B cell (primary cell): ENCODE measurements around the gene GBP7. TPM values are rescaled to one million over a fixed set of nuclear protein-coding genes. Genes with fewer than 3 reads are reported as not detected.

Experiments
- ATAC-seq: fragments of 200-7000 bp; cut with Tn5 transposase; one replicate; pipeline ENCODE4 v1.10.0; 2021; ENCODE audit warnings: low read depth, mild to moderate bottlenecking, moderate number of reproducible peaks, moderate library complexity
- CTCF ChIA-PET: fragments of 350-600 bp; sonication (Branson Sonifier 250); formaldehyde crosslinking; loops from one replicate; lab custom pipeline; 2021; ENCODE audit warnings: antibody characterized with exemption, inconsistent platforms; lab: Charles Lee
- POLR2A ChIA-PET: fragments of 350-600 bp; sonication (Branson Sonifier 250); formaldehyde crosslinking; loops from one replicate; lab custom pipeline; 2021; ENCODE audit warnings: antibody characterized with exemption; lab: Charles Lee
- DNase-seq: peaks from one replicate; pipeline ENCODE4 v3.0.0; 2013
- H2AFZ ChIP-seq: 2 replicates; pipeline ENCODE4 v1.6.1; 2012; ENCODE audit warnings: mild to moderate bottlenecking, low read depth, low read length; ENCODE audit not compliant: insufficient read depth, poor library complexity, severe bottlenecking
- H3K27ac ChIP-seq, 2 donors: 1 replicate in 1 of 2; 2 replicates in 1 of 2; pipeline ENCODE4 v1.5.1; 2012 to 2013; ENCODE audit warnings: low read length in 2 of 2, mild to moderate bottlenecking in 2 of 2, moderate library complexity in 1 of 2
- H3K27me3 ChIP-seq, 4 experiments: fragments of 200-600 bp in 1 of 4; sonication (generic) in 1 of 4; replicated peaks in 1 of 4; 1 replicate in 2 of 4; 2 replicates in 2 of 4; pipeline versions ENCODE4 v1.6.1 to v1.7.0; 2013 to 2016; ENCODE audit warnings: low read length in 3 of 4, mild to moderate bottlenecking in 2 of 4, mixed read lengths in 1 of 4, moderate library complexity in 1 of 4; ENCODE audit not compliant: insufficient read depth in 4 of 4, control insufficient read depth in 3 of 4; ENCODE audit errors: control extremely low read depth in 1 of 4
- H3K36me3 ChIP-seq, 2 experiments: replicated peaks in 1 of 2; 1 replicate in 1 of 2; 2 replicates in 1 of 2; pipeline versions ENCODE4 v1.6.1 to v1.7.1; 2013; ENCODE audit warnings: low read length in 1 of 2; ENCODE audit not compliant: insufficient read depth in 2 of 2, control insufficient read depth in 1 of 2; ENCODE audit errors: control extremely low read depth in 1 of 2, extremely low read depth in 1 of 2
- H3K4me1 ChIP-seq, 2 donors: fragments of 200-600 bp in 1 of 2; sonication (generic) in 1 of 2; 1 replicate in 1 of 2; 2 replicates in 1 of 2; pipeline versions ENCODE4 v1.5.1 to v1.6.1; 2013 to 2017; ENCODE audit warnings: low read length in 2 of 2; ENCODE audit not compliant: control insufficient read depth in 2 of 2, insufficient read depth in 2 of 2
- H3K4me2 ChIP-seq: replicated peaks from 2 replicates; pipeline ENCODE3; 2012; ENCODE audit warnings: mild to moderate bottlenecking, low read depth, low read length; ENCODE audit not compliant: poor library complexity, severe bottlenecking
- H3K4me3 ChIP-seq, 5 experiments: fragments of 200-600 bp in 1 of 5; sonication (generic) in 1 of 5; 1 replicate in 3 of 5; 2 replicates in 2 of 5; pipeline versions ENCODE4 v1.5.1 to v1.7.0; 2011 to 2016; ENCODE audit warnings: low read length in 4 of 5, mild to moderate bottlenecking in 4 of 5, low read depth in 2 of 5, control low read depth in 1 of 5, moderate library complexity in 1 of 5; ENCODE audit not compliant: insufficient read depth in 1 of 5; ENCODE audit errors: control extremely low read depth in 1 of 5, extremely low read depth in 1 of 5
- H3K79me2 ChIP-seq: fragments of 200-600 bp; sonication (generic); one replicate; pipeline ENCODE4 v1.6.0; 2016; ENCODE audit warnings: low read length; ENCODE audit not compliant: control insufficient read depth, insufficient read depth
- H3K9ac ChIP-seq: fragments of 200-600 bp; sonication (generic); 2 replicates; pipeline ENCODE4 v1.6.1; 2017; ENCODE audit warnings: mild to moderate bottlenecking, low read length, moderate library complexity
- H3K9me3 ChIP-seq, 3 donors: one replicate each; pipeline versions ENCODE4 v1.6.1 to v1.7.1; 2013; ENCODE audit warnings: low read length in 2 of 3; ENCODE audit not compliant: control insufficient read depth in 2 of 3, insufficient read depth in 1 of 3; ENCODE audit errors: control extremely low read depth in 1 of 3
- H4K20me1 ChIP-seq: 2 replicates; pipeline ENCODE4 v1.6.0; 2012; ENCODE audit warnings: mild to moderate bottlenecking, low read length; ENCODE audit not compliant: insufficient read depth, control insufficient read depth, poor library complexity, severe bottlenecking
- H3K27ac Mint-ChIP-seq: one replicate; pipeline ENCODE4 v1.8.0; 2021; ENCODE audit warnings: mixed read lengths
- H3K27me3 Mint-ChIP-seq: one replicate; pipeline ENCODE4 v1.8.0; 2021; ENCODE audit warnings: mixed read lengths
- H3K4me1 Mint-ChIP-seq: one replicate; pipeline ENCODE4 v1.8.0; 2021; ENCODE audit warnings: mixed read lengths
- H3K4me3 Mint-ChIP-seq: one replicate; pipeline ENCODE4 v1.8.0; 2021; ENCODE audit warnings: mixed read lengths
- H3K9me3 Mint-ChIP-seq: one replicate; pipeline ENCODE4 v1.8.0; 2022; ENCODE audit warnings: mixed read lengths; ENCODE audit not compliant: insufficient read depth
- EZH2 ChIP-seq: IDR thresholded peaks from 2 replicates; pipeline ENCODE4 v1.6.1; 2012; ENCODE audit warnings: borderline replicate concordance, low read depth, mild to moderate bottlenecking, moderate library complexity, low read length; ENCODE audit not compliant: insufficient read depth, poor library complexity, severe bottlenecking
- WGBS: methylation state at CpG from one replicate; pipeline ENCODE4 v1.1.5; 2013; ENCODE audit warnings: missing lambda C conversion rate; ENCODE audit not compliant: insufficient coverage; 5-methylcytosine and 5-hydroxymethylcytosine counted together
- intact Hi-C: fragments of 100-400 bp; cut with micrococcal nuclease; formaldehyde crosslinking; loops from one replicate; pipeline ENCODE4 v1.10.0; 2022
- polyA plus RNA-seq: library from polyadenylated mRNA; depleted of rRNA; stranded (reverse); fragments of >200 nt; gene quantifications from 2 replicates; pipeline ENCODE4 v1.2.3, GENCODE V29; 2012
- total RNA-seq, 2 donors: library from RNA; stranded (reverse); fragments of 120-200 nt in 1 of 2; gene quantifications; 1 replicate in 1 of 2; 2 replicates in 1 of 2; pipeline versions ENCODE4 v1.2.3 to v1.2.4, GENCODE V29; 2013 to 2022
- TF ChIP-seq, protein P1 (sequence below): fragments of 200-600 bp; IDR thresholded peaks from one replicate; pipeline ENCODE4 v1.8.0; 2022; ENCODE audit warnings: antibody characterized with exemption, mild to moderate bottlenecking

GBP7 gene
- total and polyA plus RNA-seq, 2 donors (not counting 1 experiment from before 2014, with no cell fraction given), result not detected

DNA sequence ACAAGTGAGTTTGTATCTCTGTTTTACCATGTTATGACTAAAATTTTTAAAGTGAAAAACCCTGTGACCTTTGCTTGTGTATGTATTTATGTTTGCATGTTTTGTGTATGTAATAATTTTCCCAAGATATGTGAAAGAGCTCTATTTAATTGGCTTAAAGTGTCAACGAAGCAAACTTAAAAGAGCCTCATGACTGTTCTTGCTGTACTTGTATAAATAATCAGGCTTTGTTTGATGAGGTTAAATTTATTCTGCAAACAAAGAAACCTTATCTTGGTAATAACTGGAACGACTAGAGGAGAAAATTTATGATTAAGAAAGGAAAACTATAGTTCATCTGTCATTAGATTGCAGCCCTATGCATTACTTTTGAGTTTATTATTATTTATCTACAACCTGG, 6.6 kb downstream of the GBP7 start:
- Histone ChIP-seq H3K27ac (no peak overlapping the region), H3K9me3 (no peaks in the 10 kb centered on the region), H3K4me1 (no peaks in the 10 kb centered on the region), H3K9ac (no peak overlapping the region), H2AFZ (no peak overlapping the region), H3K4me2 (no peak overlapping the region), H3K79me2 (no peaks in the 10 kb centered on the region), H4K20me1 (no peaks in the 10 kb centered on the region), H3K36me3 (no peaks in the 10 kb centered on the region), H3K4me3 (no peak overlapping the region), H3K27me3 (no peaks in the 10 kb centered on the region)
- DNase-seq (no peak), ATAC-seq (no peak)
- Mint-ChIP-seq H3K27ac (no peak overlapping the region), H3K27me3 (no peaks in the 10 kb centered on the region), H3K4me3 (no peak overlapping the region), H3K9me3 (no peaks in the 10 kb centered on the region), H3K4me1 (peaks cover 9% of the 10 kb centered on the region)
- WGBS, result no CpG with 5 or more reads among the region's 2 CpGs
- intact Hi-C loops, result no loop called here
- TF ChIP-seq EZH2, result no peak
- TF ChIP-seq, protein P1, sequence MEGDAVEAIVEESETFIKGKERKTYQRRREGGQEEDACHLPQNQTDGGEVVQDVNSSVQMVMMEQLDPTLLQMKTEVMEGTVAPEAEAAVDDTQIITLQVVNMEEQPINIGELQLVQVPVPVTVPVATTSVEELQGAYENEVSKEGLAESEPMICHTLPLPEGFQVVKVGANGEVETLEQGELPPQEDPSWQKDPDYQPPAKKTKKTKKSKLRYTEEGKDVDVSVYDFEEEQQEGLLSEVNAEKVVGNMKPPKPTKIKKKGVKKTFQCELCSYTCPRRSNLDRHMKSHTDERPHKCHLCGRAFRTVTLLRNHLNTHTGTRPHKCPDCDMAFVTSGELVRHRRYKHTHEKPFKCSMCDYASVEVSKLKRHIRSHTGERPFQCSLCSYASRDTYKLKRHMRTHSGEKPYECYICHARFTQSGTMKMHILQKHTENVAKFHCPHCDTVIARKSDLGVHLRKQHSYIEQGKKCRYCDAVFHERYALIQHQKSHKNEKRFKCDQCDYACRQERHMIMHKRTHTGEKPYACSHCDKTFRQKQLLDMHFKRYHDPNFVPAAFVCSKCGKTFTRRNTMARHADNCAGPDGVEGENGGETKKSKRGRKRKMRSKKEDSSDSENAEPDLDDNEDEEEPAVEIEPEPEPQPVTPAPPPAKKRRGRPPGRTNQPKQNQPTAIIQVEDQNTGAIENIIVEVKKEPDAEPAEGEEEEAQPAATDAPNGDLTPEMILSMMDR, result no peak
- POLR2A ChIA-PET, result no interaction called here
- CTCF ChIA-PET, result interaction anchor here (1.0 kb wide), 1 partner anchor 189 kb away, joined by 3 read pairs; no protein-coding TSS in a partner anchor

DNA sequence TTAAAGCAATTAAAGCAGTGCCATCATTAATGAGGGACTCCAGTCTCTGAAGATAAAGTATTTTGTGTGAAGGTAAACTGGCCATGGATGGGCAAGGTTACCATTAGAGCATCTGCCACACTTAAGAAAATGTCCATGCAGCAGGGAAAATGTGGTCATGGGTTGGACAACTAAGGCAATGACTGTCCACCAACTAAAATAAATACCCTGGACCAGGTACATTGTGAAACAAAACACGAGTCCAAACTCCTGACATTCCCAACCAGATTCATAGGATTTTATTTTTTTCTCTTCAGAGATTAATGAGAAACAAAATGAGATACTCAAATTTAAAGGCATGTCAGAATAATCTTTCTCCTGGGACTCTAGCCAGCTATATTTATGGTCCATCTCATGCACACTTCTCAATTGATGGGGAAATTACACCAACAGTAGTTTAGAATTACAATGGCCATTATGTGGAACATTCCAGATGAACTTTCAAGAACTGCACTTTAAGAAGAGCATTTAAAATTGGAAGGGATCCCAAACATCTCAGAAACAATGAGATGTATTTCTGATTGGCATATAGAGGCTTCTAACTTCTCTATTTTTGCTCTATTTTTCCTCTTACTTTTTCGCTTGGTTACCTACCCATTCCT, 8.1 kb downstream of the GBP7 start:
- Histone ChIP-seq H4K20me1 (no peaks in the 10 kb centered on the region), H3K27ac (no peak overlapping the region), H3K36me3 (no peaks in the 10 kb centered on the region), H3K4me2 (no peak overlapping the region), H3K9me3 (no peaks in the 10 kb centered on the region), H3K4me1 (no peaks in the 10 kb centered on the region), H3K27me3 (no peaks in the 10 kb centered on the region), H3K9ac (no peak overlapping the region), H3K4me3 (no peak overlapping the region), H3K79me2 (no peaks in the 10 kb centered on the region), H2AFZ (no peak overlapping the region)
- no CpG with 5 or more reads among the region's 2 CpGs for WGBS
- no peak overlapping the region for H3K4me3 Mint-ChIP-seq
- intact Hi-C loops, result no loop called here
- no peaks in the 10 kb centered on the region for H3K9me3 Mint-ChIP-seq
- POLR2A ChIA-PET, result no interaction called here
- no peak for TF ChIP-seq EZH2
- TF ChIP-seq, protein P1, result no peak
- no peaks in the 10 kb centered on the region for H3K27me3 Mint-ChIP-seq
- CTCF ChIA-PET, result interaction anchor here (0.8 to 1.0 kb wide), 2 partner anchors 138 to 190 kb away, joined by 3 to 4 read pairs; no protein-coding TSS in a partner anchor
- H3K4me1 Mint-ChIP-seq, result peaks cover 9% of the 10 kb centered on the region
- no peak for ATAC-seq
- no peak for DNase-seq
- H3K27ac Mint-ChIP-seq, result no peak overlapping the region
